ENCODE data around the gene EIF3J. TPM values are rescaled to one million over a fixed set of nuclear protein-coding genes. Genes with fewer than 3 reads are reported as not detected.

EIF3J gene
- total RNA-seq, 1 donor from 2014 or later = 76.2 TPM

- Histone ChIP-seq H3K9ac (no peak overlapping the region), H3K4me3 (no peak overlapping the region), H3F3A (ENCODE audit: low read depth) (peaks cover 35% of the 10 kb centered on the region), H3K4me1 (no peaks in the 10 kb centered on the region), H3K36me3 (peaks cover 20% of the 10 kb centered on the region), H3K4me2 (no peak overlapping the region), H3K9me3 (ENCODE audit: low read depth) (no peaks in the 10 kb centered on the region), H3K79me2 (ENCODE audit: low read depth) (peaks cover 34% of the 10 kb centered on the region), H3K27me3 (no peaks in the 10 kb centered on the region), H4K20me1 (ENCODE audit: low read depth) (peaks cover 8% of the 10 kb centered on the region), H2AFZ (replicated peaks) (no peak overlapping the region), H3K27ac (peak overlapping the region; percentile 71)
- no peaks in the 10 kb centered on the region for H3K9me3 Mint-ChIP-seq
- H3K4me1 Mint-ChIP-seq = no peaks in the 10 kb centered on the region
- no peak overlapping the region for H3K27ac Mint-ChIP-seq
- no peak overlapping the region for H3K4me3 Mint-ChIP-seq
- peaks cover 1% of the 10 kb centered on the region for H3K27me3 Mint-ChIP-seq (ENCODE audit: insufficient read depth, low read depth)
- H3K36me3 Mint-ChIP-seq = peaks cover 10% of the 10 kb centered on the region
- TF ChIP-seq EZH2 (IDR thresholded peaks at IDR 0.05) (no peak), EZH2phosphoT487 (IDR thresholded peaks at IDR 0.05) (no peak)
- TF ChIP-seq, protein P1, sequence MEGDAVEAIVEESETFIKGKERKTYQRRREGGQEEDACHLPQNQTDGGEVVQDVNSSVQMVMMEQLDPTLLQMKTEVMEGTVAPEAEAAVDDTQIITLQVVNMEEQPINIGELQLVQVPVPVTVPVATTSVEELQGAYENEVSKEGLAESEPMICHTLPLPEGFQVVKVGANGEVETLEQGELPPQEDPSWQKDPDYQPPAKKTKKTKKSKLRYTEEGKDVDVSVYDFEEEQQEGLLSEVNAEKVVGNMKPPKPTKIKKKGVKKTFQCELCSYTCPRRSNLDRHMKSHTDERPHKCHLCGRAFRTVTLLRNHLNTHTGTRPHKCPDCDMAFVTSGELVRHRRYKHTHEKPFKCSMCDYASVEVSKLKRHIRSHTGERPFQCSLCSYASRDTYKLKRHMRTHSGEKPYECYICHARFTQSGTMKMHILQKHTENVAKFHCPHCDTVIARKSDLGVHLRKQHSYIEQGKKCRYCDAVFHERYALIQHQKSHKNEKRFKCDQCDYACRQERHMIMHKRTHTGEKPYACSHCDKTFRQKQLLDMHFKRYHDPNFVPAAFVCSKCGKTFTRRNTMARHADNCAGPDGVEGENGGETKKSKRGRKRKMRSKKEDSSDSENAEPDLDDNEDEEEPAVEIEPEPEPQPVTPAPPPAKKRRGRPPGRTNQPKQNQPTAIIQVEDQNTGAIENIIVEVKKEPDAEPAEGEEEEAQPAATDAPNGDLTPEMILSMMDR (IDR thresholded peaks at IDR 0.05) = no peak
- no peak for DNase-seq (ENCODE audit: low spot score)
These were observed 36.4 kb upstream of the EIF3J start for GRCh38 chr15:44500555-44500954.

GRCh38 chr15:44501768-44502366 lies 35.1 kb upstream of the EIF3J start:
- H3K4me1 ChIP-seq = no peaks in the 10 kb centered on the region
- H4K20me1 ChIP-seq (ENCODE audit: low read depth) = peaks cover 8% of the 10 kb centered on the region
- TF ChIP-seq, protein P1 (IDR thresholded peaks at IDR 0.05) = peak; percentile 69
- no peak for TF ChIP-seq EZH2 (IDR thresholded peaks at IDR 0.05)
- DNase-seq (ENCODE audit: low spot score) = peak; percentile 19
- no peak overlapping the region for H3K9ac ChIP-seq
- Mint-ChIP-seq H3K4me3 (no peak overlapping the region), H3K27ac (no peak overlapping the region), H3K9me3 (no peaks in the 10 kb centered on the region), H3K36me3 (peaks cover 9% of the 10 kb centered on the region), H3K27me3 (ENCODE audit: insufficient read depth, low read depth) (no peaks in the 10 kb centered on the region), H3K4me1 (no peaks in the 10 kb centered on the region)
- H3K9me3 ChIP-seq (ENCODE audit: low read depth) = no peaks in the 10 kb centered on the region
- peaks cover 35% of the 10 kb centered on the region for H3F3A ChIP-seq (ENCODE audit: low read depth)
- H3K4me2 ChIP-seq = no peak overlapping the region
- peak overlapping the region; percentile 71 for H3K27ac ChIP-seq
- peaks cover 34% of the 10 kb centered on the region for H3K79me2 ChIP-seq (ENCODE audit: low read depth)
- peaks cover 9% of the 10 kb centered on the region for H3K36me3 ChIP-seq
- H3K27me3 ChIP-seq = no peaks in the 10 kb centered on the region
- no peak overlapping the region for H2AFZ ChIP-seq (replicated peaks)
- no peak overlapping the region for H3K4me3 ChIP-seq

GRCh38 chr15:44516436-44516835 lies 20.5 kb upstream of the EIF3J start:
- Histone ChIP-seq H2AFZ (replicated peaks) (no peak overlapping the region), H4K20me1 (ENCODE audit: low read depth) (no peaks in the 10 kb centered on the region), H3K4me3 (no peak overlapping the region), H3K36me3 (peaks cover 20% of the 10 kb centered on the region), H3K9ac (no peak overlapping the region), H3K4me1 (peaks cover 4% of the 10 kb centered on the region), H3F3A (ENCODE audit: low read depth) (peaks cover 9% of the 10 kb centered on the region), H3K4me2 (no peak overlapping the region), H3K27me3 (no peaks in the 10 kb centered on the region), H3K27ac (no peak overlapping the region), H3K79me2 (ENCODE audit: low read depth) (peaks cover 7% of the 10 kb centered on the region), H3K9me3 (ENCODE audit: low read depth) (no peaks in the 10 kb centered on the region)
- DNase-seq (ENCODE audit: low spot score) = no peak
- Mint-ChIP-seq H3K4me1 (no peaks in the 10 kb centered on the region), H3K27ac (no peak overlapping the region), H3K27me3 (ENCODE audit: insufficient read depth, low read depth) (peaks cover 2% of the 10 kb centered on the region), H3K9me3 (no peaks in the 10 kb centered on the region), H3K36me3 (peaks cover 11% of the 10 kb centered on the region), H3K4me3 (no peak overlapping the region)
- TF ChIP-seq EZH2phosphoT487 (IDR thresholded peaks at IDR 0.05) (no peak), EZH2 (IDR thresholded peaks at IDR 0.05) (no peak)
- TF ChIP-seq, protein P1 (IDR thresholded peaks at IDR 0.05) = no peak
